Lower lobe of right lung (tissue), 2 donors: Measurements from ENCODE around the gene HES6. TPM values are rescaled to one million over a fixed set of nuclear protein-coding genes. Genes with fewer than 3 reads are reported as not detected.

Experiments used
- ATAC-seq, 2 donors: fragments of 200-7000 bp; cut with Tn5 transposase; one replicate each; pipeline ENCODE4 v1.9.1; 2020 to 2022; ENCODE audit warnings: mild to moderate bottlenecking in 2 of 2, moderate library complexity in 2 of 2
- DNase-seq: peaks from one replicate; pipeline ENCODE4 v3.0.0-alpha.2; 2020
- H3K27ac ChIP-seq: fragments of 200-600 bp; one replicate; pipeline ENCODE4 v1.8.0; 2022
- H3K27me3 ChIP-seq: fragments of 200-600 bp; one replicate; pipeline ENCODE4 v1.8.0; 2022; ENCODE audit warnings: low read depth
- H3K36me3 ChIP-seq: fragments of 200-600 bp; one replicate; pipeline ENCODE4 v1.8.0; 2022; ENCODE audit warnings: mild to moderate bottlenecking
- H3K4me1 ChIP-seq: fragments of 200-600 bp; one replicate; pipeline ENCODE4 v1.8.0; 2022
- H3K4me3 ChIP-seq: fragments of 200-600 bp; one replicate; pipeline ENCODE4 v1.8.0; 2022; ENCODE audit warnings: mild to moderate bottlenecking
- H3K9me3 ChIP-seq: fragments of 200-600 bp; one replicate; pipeline ENCODE4 v1.8.0; 2022
- intact Hi-C: fragments of 100-400 bp; cut with DNase I; formaldehyde crosslinking; loops from one replicate; pipeline ENCODE4 v1.11.0; 2022
- total RNA-seq: library from RNA; stranded (reverse); fragmentation: NEBNext Ultra II Directional; extraction: Animal tissue kit (Norgen Biotek cat#: 25700); gene quantifications from one replicate; pipeline ENCODE4 v1.2.1, GENCODE V29; 2021
- TF ChIP-seq, protein P1 (sequence below): fragments of 200-600 bp; IDR thresholded peaks from one replicate; pipeline ENCODE4 v1.8.0; 2022; ENCODE audit warnings: antibody characterized with exemption, mild to moderate bottlenecking
- donor health status: DM: no; HTN: yes; CAD: no; lungs with severe emphysema.

The HES6 gene
- total RNA-seq, 1 donor from 2014 or later: 6.1 TPM

DNA sequence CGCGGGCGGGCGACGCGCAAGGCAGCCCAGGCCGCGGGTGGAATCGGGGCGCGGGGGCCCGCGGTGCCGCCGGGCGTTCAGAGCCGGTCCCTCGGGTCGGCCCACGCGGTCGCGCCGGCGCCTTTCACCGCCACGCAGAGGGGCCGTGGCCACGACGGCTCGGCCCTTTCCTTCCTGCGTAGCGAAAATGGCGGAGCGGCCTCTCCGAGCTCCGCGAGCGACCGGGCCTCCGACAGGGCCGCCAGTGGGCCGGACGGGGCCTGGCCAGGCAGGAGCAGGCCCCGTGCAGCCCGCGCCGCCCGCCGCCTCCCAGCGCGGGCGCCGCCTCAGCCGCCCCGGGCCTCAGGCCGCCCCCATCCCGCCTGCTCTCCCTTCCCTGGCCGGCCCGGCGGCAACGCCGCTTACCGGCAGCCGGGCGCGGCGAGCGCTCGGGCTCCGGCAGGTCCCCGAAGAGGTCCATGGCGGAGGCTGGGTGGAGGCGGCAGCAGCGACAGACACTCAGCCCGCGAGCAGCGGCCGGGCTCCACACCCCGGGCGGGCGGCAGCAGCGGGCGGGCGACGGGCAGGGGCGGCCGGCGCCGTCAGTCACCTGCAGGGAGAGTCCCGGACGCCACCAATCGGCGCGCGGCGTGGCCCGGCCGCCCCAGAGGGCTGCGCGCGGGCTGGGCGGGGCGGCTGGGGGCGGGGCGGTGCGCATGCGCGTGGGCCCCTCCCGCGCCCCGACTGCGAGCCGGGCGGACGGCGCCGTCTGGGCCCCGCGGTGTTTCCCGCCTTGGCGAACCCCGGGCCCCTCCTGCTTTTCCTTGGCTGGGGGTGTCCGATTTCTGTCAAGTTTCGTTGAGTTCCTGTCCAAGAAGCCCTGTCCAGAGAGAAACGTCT lies 36.5 kb downstream of the HES6 start, which contains the start of gene ILKAP:
ILKAP (minus strand) TSS at position 602 of the 879 bp plus-strand sequence; CDS start at position 460, 142 bp downstream.
- peak; percentile 99 for ATAC-seq
- Histone ChIP-seq H3K9me3 (no peaks in the 10 kb centered on the region), H3K36me3 (no peaks in the 10 kb centered on the region), H3K27me3 (no peaks in the 10 kb centered on the region), H3K4me3 (peak within 1 kb of the TSS; percentile 68), H3K4me1 (peaks cover 42% of the 10 kb centered on the region), H3K27ac (peak within 1 kb of the TSS; percentile 91)
- intact Hi-C loops: no loop called here
- TF ChIP-seq, protein P1, sequence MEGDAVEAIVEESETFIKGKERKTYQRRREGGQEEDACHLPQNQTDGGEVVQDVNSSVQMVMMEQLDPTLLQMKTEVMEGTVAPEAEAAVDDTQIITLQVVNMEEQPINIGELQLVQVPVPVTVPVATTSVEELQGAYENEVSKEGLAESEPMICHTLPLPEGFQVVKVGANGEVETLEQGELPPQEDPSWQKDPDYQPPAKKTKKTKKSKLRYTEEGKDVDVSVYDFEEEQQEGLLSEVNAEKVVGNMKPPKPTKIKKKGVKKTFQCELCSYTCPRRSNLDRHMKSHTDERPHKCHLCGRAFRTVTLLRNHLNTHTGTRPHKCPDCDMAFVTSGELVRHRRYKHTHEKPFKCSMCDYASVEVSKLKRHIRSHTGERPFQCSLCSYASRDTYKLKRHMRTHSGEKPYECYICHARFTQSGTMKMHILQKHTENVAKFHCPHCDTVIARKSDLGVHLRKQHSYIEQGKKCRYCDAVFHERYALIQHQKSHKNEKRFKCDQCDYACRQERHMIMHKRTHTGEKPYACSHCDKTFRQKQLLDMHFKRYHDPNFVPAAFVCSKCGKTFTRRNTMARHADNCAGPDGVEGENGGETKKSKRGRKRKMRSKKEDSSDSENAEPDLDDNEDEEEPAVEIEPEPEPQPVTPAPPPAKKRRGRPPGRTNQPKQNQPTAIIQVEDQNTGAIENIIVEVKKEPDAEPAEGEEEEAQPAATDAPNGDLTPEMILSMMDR: no peak
- peak; percentile 94 for DNase-seq

DNA sequence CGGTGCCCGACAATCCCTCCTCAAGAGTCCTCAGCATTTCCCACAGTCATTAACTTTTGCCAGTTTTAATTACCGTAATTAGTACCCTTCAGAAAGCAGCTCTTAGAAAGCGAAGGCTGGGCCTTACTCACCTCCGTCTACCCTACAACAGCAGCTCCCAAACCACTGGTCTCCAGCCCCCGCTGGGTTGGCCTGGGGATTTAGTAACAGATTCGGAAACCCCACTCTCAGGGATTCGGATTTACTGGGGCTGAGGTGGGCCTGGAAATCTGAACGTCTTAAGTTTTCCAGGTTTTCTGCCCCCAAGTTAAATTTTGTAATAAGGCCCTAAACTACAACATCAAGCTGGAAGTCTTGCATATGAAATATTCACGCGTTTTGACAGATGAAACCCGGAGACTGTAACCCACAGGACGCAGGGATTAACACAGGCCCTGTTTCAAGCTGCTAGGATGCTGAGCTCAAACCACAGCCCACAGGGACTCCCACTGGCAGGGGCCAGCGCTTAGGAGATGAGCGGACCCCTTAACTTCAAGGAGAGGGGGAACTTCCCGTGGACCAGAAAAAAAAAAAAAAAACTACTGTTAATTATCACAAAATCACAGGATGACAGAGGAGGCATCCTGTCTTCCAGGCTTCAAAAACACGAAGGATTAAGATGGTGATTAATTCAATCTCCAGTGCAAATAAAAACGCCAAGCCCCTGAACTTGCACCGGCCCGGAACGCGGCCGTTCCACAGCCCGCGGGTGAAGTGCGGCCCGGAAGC lies 37.3 kb downstream of the HES6 start:
- no peak for DNase-seq
- Histone ChIP-seq H3K36me3 (no peaks in the 10 kb centered on the region), H3K4me1 (peaks cover 45% of the 10 kb centered on the region), H3K9me3 (no peaks in the 10 kb centered on the region), H3K4me3 (peak overlapping the region; percentile 68), H3K27me3 (no peaks in the 10 kb centered on the region), H3K27ac (peak overlapping the region; percentile 91)
- intact Hi-C loops: no loop called here
- ATAC-seq: no peak
- TF ChIP-seq, protein P1: no peak

DNA sequence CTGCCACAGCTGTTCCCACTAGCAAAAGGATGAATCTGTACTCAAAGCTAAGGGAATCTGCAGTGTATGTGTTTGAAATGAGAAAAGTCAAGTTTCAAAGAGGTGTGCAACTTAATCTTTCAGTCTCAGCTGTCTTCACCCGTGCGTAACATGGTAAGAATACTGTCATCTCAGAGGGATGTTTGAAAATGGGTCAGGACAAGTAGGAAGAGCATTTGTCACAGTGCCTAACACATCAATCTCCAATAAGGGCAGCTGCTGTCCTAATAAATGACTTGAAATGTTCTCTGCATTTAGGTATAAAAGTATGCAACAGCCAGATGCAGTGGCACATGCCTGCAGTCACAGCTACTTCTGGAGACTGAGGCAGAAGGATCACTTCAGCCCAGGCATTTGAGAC lies 49.4 kb downstream of the HES6 start:
- intact Hi-C loops: no loop called here
- TF ChIP-seq, protein P1: no peak
- Histone ChIP-seq H3K4me1 (no peaks in the 10 kb centered on the region), H3K4me3 (no peak overlapping the region), H3K27ac (no peak overlapping the region), H3K9me3 (no peaks in the 10 kb centered on the region), H3K27me3 (no peaks in the 10 kb centered on the region), H3K36me3 (peaks cover 93% of the 10 kb centered on the region)
- DNase-seq: no peak
- ATAC-seq: no peak

Other genes starting within 250 kb of the HES6 start
- 12.4 TPM for gene SCLY, start 179.0 kb downstream of the HES6 start, total RNA-seq
- gene ESPNL, start 139.7 kb downstream of the HES6 start, total RNA-seq: 0.09 TPM
- 0.71 TPM for gene KLHL30, start 101.4 kb downstream of the HES6 start, total RNA-seq
- not detected for gene ERFE, start 81.1 kb downstream of the HES6 start, total RNA-seq
- 43.4 TPM for gene ILKAP, start 36.3 kb downstream of the HES6 start, total RNA-seq
- gene PER2, start 48.6 kb upstream of the HES6 start, total RNA-seq: 24.9 TPM
- gene TRAF3IP1, start 80.5 kb upstream of the HES6 start, total RNA-seq: 21.7 TPM
- gene ASB1, start 186.9 kb upstream of the HES6 start, total RNA-seq: 20.7 TPM